NCI-H460 (cell line): Measurements from ENCODE around the gene TEX2. TPM values are rescaled to one million over a fixed set of nuclear protein-coding genes. Genes with fewer than 3 reads are reported as not detected.
"Not testable (repeated sequence)": the region's sequence is repeated elsewhere in the genome, so short reads cannot be mapped to it uniquely, and the experiment has no call there.

Experiments
- DNase-seq: peaks from one replicate; pipeline ENCODE4 v3.0.0-alpha.2; 2016; ENCODE audit warnings: low read depth; ENCODE audit errors: extremely low read depth
- total RNA-seq: library from RNA; depleted of rRNA; stranded (reverse); fragments of >200 nt; shearing (Covaris generic); gene quantifications from 2 replicates; pipeline ENCODE4 v1.2.3, GENCODE V29; 2014

Gene TEX2
- total RNA-seq, 1 experiment from 2014 or later, result 13.9 TPM

GRCh38 chr17:64187093-64187895 lies 75.8 kb downstream of the TEX2 start:
- DNase-seq, result no peak

- DNase-seq, result no peak
Measured at GRCh38 chr17:64186171-64187092, 76.6 kb downstream of the TEX2 start.

GRCh38 chr17:64185557-64185956 lies 77.5 kb downstream of the TEX2 start:
- not testable (repeated sequence) for DNase-seq

GRCh38 chr17:64185101-64185500 lies 78.0 kb downstream of the TEX2 start:
- no peak for DNase-seq

- no peak for DNase-seq
Measured at GRCh38 chr17:64183815-64184214, 79.2 kb downstream of the TEX2 start.

GRCh38 chr17:64182325-64183012 lies 80.6 kb downstream of the TEX2 start:
- DNase-seq, result no peak

GRCh38 chr17:64180089-64181073 lies 82.7 kb downstream of the TEX2 start:
- DNase-seq, result no peak

- DNase-seq, result not testable (repeated sequence)
Measured at GRCh38 chr17:64179024-64179423, 84.0 kb downstream of the TEX2 start.

- no peak for DNase-seq
Measured at GRCh38 chr17:64178011-64178825, 84.8 kb downstream of the TEX2 start.

GRCh38 chr17:64177311-64178010 lies 85.6 kb downstream of the TEX2 start:
- DNase-seq, result no peak

GRCh38 chr17:64176556-64176955 lies 86.5 kb downstream of the TEX2 start:
- DNase-seq, result no peak

- DNase-seq, result no peak
Measured at GRCh38 chr17:64174686-64175456, 88.2 kb downstream of the TEX2 start.

- no peak for DNase-seq
Measured at GRCh38 chr17:64173646-64174045, 89.4 kb downstream of the TEX2 start.

- no peak for DNase-seq
Measured at GRCh38 chr17:64172510-64172909, 90.5 kb downstream of the TEX2 start.

- DNase-seq, result no peak
Measured at GRCh38 chr17:64171041-64171440, 92.0 kb downstream of the TEX2 start.

GRCh38 chr17:64170286-64170685 lies 92.8 kb downstream of the TEX2 start:
- no peak for DNase-seq

GRCh38 chr17:64167666-64168065 lies 95.4 kb downstream of the TEX2 start:
- not testable (repeated sequence) for DNase-seq

- no peak for DNase-seq
Measured at GRCh38 chr17:64166876-64167275, 96.2 kb downstream of the TEX2 start.
